H1 (cell line): ENCODE measurements around the gene PLPP4.

ENCODE experiments used
- CEBPB ChIP-seq: IDR thresholded peaks from 2 replicates; pipeline ENCODE4 v1.6.1; 2012; ENCODE audit warnings: low read depth, low read length
- EZH2 ChIP-seq: fragments of 200-600 bp; sonication (generic); IDR thresholded peaks from 2 replicates; pipeline ENCODE4 v1.7.1; 2012; ENCODE audit warnings: low read depth, mild to moderate bottlenecking, moderate library complexity, low read length, inconsistent platforms; ENCODE audit not compliant: severe bottlenecking
- GABPA ChIP-seq: IDR thresholded peaks from 2 replicates; pipeline ENCODE4 v1.6.1; 2011; ENCODE audit warnings: mild to moderate bottlenecking, low read length, moderate library complexity, borderline replicate concordance; ENCODE audit not compliant: insufficient read depth
- NANOG ChIP-seq: IDR thresholded peaks from 2 replicates; pipeline ENCODE4 v1.6.1; 2011; ENCODE audit warnings: low read length, low read depth, mild to moderate bottlenecking, inconsistent platforms; ENCODE audit not compliant: insufficient read depth, poor library complexity, severe bottlenecking
- POLR2A ChIP-seq, 2 experiments: IDR thresholded peaks; 1 replicate in 1 of 2; 2 replicates in 1 of 2; pipeline ENCODE4 v1.6.1; 2011; ENCODE audit warnings: low read depth in 2 of 2, low read length in 2 of 2, mild to moderate bottlenecking in 2 of 2; ENCODE audit errors: control extremely low read depth in 1 of 2
- ZNF274 ChIP-seq: IDR thresholded peaks from 2 replicates; pipeline ENCODE4 v1.7.0; 2012; ENCODE audit warnings: low read length, borderline replicate concordance; ENCODE audit errors: extremely low read depth
- TF ChIP-seq, protein P1 (sequence below), 3 experiments: IDR thresholded peaks; 1 replicate in 2 of 3; 2 replicates in 1 of 3; pipeline versions ENCODE4 v1.5.1 to v1.6.1; 2011; ENCODE audit warnings: low read length in 3 of 3, mild to moderate bottlenecking in 3 of 3, inconsistent platforms in 2 of 3, low read depth in 1 of 3, moderate library complexity in 1 of 3; ENCODE audit not compliant: insufficient read depth in 1 of 3; ENCODE audit errors: control extremely low read depth in 1 of 3

DNA sequence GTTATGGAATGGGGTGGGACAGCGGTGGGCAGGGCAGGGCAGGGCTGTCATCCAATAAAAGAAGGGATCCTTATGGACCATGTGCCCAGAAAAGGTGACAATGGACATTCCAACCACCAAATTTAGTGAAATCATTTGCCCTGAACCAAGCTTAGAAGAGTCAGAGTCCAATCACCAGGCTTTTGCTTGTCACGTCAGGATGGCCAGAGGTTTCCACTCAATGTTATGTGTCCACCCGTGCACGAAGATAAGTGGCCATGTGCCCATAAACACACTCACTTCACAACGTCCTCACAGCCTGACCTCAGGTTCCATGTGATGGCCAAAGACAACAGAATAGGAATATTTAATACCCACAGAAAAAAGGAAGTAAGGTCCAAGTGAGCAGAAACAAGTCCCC, 36.6 kb upstream of the PLPP4 start:
- TF ChIP-seq NANOG (no peak), EZH2 (no peak), POLR2A (IDR thresholded peaks at IDR 0.05; ENCODE audit: control extremely low read depth in 1 of 2, low read depth in 2 of 2, low read length in 2 of 2) (no peak), ZNF274 (no peak), GABPA (no peak), CEBPB (no peak)
- TF ChIP-seq, protein P1, sequence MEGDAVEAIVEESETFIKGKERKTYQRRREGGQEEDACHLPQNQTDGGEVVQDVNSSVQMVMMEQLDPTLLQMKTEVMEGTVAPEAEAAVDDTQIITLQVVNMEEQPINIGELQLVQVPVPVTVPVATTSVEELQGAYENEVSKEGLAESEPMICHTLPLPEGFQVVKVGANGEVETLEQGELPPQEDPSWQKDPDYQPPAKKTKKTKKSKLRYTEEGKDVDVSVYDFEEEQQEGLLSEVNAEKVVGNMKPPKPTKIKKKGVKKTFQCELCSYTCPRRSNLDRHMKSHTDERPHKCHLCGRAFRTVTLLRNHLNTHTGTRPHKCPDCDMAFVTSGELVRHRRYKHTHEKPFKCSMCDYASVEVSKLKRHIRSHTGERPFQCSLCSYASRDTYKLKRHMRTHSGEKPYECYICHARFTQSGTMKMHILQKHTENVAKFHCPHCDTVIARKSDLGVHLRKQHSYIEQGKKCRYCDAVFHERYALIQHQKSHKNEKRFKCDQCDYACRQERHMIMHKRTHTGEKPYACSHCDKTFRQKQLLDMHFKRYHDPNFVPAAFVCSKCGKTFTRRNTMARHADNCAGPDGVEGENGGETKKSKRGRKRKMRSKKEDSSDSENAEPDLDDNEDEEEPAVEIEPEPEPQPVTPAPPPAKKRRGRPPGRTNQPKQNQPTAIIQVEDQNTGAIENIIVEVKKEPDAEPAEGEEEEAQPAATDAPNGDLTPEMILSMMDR (IDR thresholded peaks at IDR 0.05; ENCODE audit: control extremely low read depth in 1 of 3, insufficient read depth in 1 of 3, low read depth in 1 of 3, low read length in 3 of 3) = no peak
